GM19043 (cell line): Measurements from ENCODE around the gene DHODH.
A peak's percentile ranks its signal among the peaks of the same experiment; 100 is the strongest.
"Not testable (repeated sequence)": the region's sequence is repeated elsewhere in the genome, so short reads cannot be mapped to it uniquely, and the experiment has no call there.

Experiments
- ATAC-seq: cut with Tn5 transposase; IDR thresholded peaks from one replicate; pipeline ENCODE4 v1.9.1; 2021; ENCODE audit warnings: low read depth; ENCODE audit not compliant: unreplicated experiment

DHODH gene

GRCh38 chr16:72008424-72009216 lies at the start of gene DHODH:
Gene DHODH, plus strand, starts transcription at chr16:72008744. Its CDS starts 21 bp downstream, at chr16:72008765.
- ATAC-seq = peak; percentile 98

- ATAC-seq = peak; percentile 60
These were observed 47.2 kb upstream of the DHODH start for GRCh38 chr16:71961066-71962039.

- no peak for ATAC-seq
These were observed 45.2 kb upstream of the DHODH start for GRCh38 chr16:71963125-71963875.

- no peak for ATAC-seq
These were observed 43.3 kb upstream of the DHODH start for GRCh38 chr16:71965223-71965622.

GRCh38 chr16:71966932-71967331 lies 41.6 kb upstream of the DHODH start:
- no peak for ATAC-seq

- ATAC-seq = no peak
These were observed 39.2 kb upstream of the DHODH start for GRCh38 chr16:71969353-71969752.

- no peak for ATAC-seq
These were observed 37.0 kb upstream of the DHODH start for GRCh38 chr16:71971571-71971970.

- ATAC-seq = no peak
These were observed 36.2 kb upstream of the DHODH start for GRCh38 chr16:71972356-71972755.

GRCh38 chr16:71973001-71973400 lies 35.5 kb upstream of the DHODH start:
- no peak for ATAC-seq

GRCh38 chr16:71974068-71974818 lies 34.3 kb upstream of the DHODH start:
- ATAC-seq = no peak

- ATAC-seq = no peak
These were observed 23.1 kb upstream of the DHODH start for GRCh38 chr16:71985262-71985974.

GRCh38 chr16:71986131-71986530 lies 22.4 kb upstream of the DHODH start:
- ATAC-seq = no peak

- no peak for ATAC-seq
These were observed 13.5 kb upstream of the DHODH start for GRCh38 chr16:71995038-71995437.

GRCh38 chr16:71997578-71997977 lies 11.0 kb upstream of the DHODH start:
- not testable (repeated sequence) for ATAC-seq

- no peak for ATAC-seq
These were observed 7.2 kb upstream of the DHODH start for GRCh38 chr16:72001180-72001874.

- ATAC-seq = no peak
These were observed 5.9 kb upstream of the DHODH start for GRCh38 chr16:72002619-72003018.

- not testable (repeated sequence) for ATAC-seq
These were observed 500 bp upstream of the DHODH start for GRCh38 chr16:72008065-72008423.

- no peak for ATAC-seq
These were observed 1.2 kb downstream of the DHODH start for GRCh38 chr16:72009779-72010178.

GRCh38 chr16:72012607-72013006 lies 4.1 kb downstream of the DHODH start:
- ATAC-seq = no peak
